ENCODE data around the gene CYP4F22.
"Not testable (repeated sequence)": the region's sequence is repeated elsewhere in the genome, so short reads cannot be mapped to it uniquely, and the experiment has no call there.

Gene CYP4F22

GRCh38 chr19:15495151-15495550 lies 13.2 kb upstream of the CYP4F22 start:
- FAIRE-seq = no peak

GRCh38 chr19:15498156-15498858 lies 10.0 kb upstream of the CYP4F22 start:
- no peak for FAIRE-seq

- FAIRE-seq = no peak
Observed at GRCh38 chr19:15498910-15499309, 9.4 kb upstream of the CYP4F22 start.

GRCh38 chr19:15501596-15501995 lies 6.7 kb upstream of the CYP4F22 start:
- FAIRE-seq = no peak

GRCh38 chr19:15502264-15502663 lies 6.1 kb upstream of the CYP4F22 start:
- no peak for FAIRE-seq

DNA sequence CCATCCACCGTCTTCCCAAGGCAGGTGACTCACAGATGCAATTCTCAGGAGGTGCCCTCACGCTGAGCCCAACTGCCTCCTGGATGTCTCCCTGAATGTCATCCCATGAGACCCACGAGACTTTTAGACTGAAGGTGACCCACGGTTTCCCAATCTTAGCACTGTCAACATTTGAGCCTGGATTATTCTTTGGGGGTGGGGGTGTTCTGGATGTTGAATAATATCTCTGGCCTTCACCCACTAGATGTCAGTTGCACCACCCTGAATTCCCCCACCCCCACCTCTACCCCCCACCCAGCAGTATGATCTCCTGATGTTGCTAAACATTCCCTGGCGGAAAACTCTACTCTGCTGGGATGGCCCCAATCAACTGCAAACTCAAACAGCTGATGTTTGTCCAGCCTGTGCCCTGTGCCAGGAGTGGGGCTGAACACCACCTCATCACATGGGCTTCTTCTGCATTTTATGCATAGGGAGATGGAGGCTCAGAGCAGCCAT lies 2.2 kb upstream of the CYP4F22 start:
- no peak for FAIRE-seq

- FAIRE-seq = no peak
Observed at GRCh38 chr19:15507068-15508034, 974 bp upstream of the CYP4F22 start.

- FAIRE-seq = no peak
Observed at GRCh38 chr19:15511671-15512424, 3.5 kb downstream of the CYP4F22 start.

- not testable (repeated sequence) for FAIRE-seq
Observed at GRCh38 chr19:15515227-15515625, 6.9 kb downstream of the CYP4F22 start.

DNA sequence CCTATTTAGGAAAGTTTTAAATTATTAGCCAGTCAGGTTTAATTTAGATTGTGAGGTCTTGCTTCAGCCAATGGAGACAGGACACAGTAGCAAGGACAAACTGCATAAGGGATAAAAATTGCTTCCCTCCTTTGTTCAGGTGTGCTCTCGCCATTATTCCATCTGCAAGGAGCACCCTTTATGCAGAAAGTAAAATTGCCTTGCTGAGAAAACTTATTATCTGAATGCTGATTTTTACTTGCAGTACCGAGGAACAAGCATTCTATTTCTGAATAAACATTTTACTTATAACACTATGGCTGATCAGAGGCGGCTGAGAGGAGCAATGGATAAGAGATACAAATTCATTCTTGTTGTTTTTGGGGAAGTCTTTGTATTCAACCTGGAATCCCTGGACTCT lies 8.0 kb downstream of the CYP4F22 start:
- FAIRE-seq = no peak

GRCh38 chr19:15517778-15518177 lies 9.5 kb downstream of the CYP4F22 start:
- no peak for FAIRE-seq

GRCh38 chr19:15519433-15519976 lies 11.2 kb downstream of the CYP4F22 start:
- no peak for FAIRE-seq

DNA sequence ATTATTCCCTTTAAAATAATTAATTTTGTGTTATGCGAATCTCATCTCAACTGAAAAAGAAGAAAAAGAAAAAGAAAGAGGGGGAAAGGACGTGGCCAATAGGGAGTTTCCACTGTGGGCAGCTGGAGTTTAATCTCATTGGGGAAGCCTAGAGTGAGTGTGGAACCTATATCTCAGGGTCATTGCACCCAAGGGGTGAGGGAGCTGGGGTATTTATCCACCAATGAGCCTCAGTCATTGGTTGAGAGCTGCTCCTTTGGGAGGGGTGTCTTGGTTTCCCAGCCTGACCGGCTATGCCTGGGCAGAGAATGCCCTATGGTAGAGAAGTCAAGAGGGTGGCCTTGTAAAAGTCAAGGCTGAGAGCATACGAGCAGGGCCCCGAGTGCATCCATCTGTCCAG lies 16.5 kb downstream of the CYP4F22 start:
- FAIRE-seq = no peak

- FAIRE-seq = no peak
Observed at GRCh38 chr19:15525291-15525690, 17.0 kb downstream of the CYP4F22 start.

GRCh38 chr19:15526408-15526807 lies 18.1 kb downstream of the CYP4F22 start:
- FAIRE-seq = no peak

DNA sequence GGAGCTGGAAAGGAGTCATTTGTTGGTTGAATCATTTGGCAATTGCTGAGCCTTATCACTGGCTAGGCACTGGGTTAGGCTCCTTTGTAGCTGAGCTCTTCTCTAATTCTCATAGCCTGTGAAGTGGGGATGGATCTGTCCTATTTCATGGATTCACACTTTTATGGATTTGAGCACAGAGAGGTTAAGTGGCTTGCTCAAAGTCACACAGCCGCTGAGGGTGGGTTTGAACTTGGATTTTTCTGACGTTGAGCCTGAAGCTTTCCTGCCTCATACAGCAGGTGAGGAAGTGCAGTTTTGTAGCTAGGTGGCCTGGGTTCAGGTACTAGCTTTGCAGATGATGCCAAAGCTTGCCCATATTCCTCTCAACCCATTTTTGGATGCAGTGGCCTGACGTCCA lies 19.4 kb downstream of the CYP4F22 start:
- no peak for FAIRE-seq

GRCh38 chr19:15529774-15530372 lies 21.5 kb downstream of the CYP4F22 start:
- FAIRE-seq = no peak

GRCh38 chr19:15532779-15533521 lies 24.6 kb downstream of the CYP4F22 start:
- FAIRE-seq = no peak

GRCh38 chr19:15533522-15533830 lies 25.2 kb downstream of the CYP4F22 start:
- FAIRE-seq = not testable (repeated sequence)

DNA sequence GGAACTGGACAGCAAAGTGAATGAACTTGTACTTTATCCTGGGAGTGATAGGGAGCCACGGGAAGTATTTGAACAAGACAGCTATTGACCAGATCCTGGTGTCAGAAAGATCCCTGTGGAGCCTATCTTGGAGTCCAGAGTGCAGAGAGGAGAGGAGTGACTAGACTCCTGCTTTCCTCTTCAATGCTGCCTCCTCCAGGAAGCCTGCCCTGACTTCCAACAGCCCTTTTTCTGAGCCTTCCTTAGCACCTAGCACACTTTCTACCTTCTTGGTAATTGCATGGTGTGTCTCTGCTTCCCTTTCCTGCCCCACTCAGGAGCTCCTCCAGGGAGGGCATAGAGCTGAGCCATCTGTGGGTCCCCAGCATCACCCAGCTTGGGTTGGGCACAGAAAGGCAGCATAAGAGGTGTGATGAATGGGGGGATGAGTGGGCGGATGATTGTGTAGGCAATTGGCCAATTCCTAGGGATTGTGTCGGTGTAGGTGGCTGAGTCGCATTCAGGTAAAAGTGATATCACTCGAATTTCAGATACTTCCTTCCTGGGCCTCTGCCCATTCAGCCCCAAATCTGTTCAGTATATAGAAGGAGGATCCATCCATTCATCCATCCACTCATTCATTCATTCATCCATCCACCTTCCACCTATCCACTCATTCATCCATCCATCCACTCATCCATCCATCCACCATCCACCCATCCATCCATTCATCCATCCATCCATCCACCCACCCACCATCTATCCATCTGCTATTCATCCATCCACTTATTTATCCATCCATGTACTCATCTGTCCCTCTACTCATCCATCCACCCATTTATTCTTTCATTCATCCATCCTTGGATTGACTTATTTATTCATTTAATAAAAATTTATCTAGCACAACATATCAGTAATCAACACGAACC lies 26.9 kb downstream of the CYP4F22 start:
- FAIRE-seq = no peak

DNA sequence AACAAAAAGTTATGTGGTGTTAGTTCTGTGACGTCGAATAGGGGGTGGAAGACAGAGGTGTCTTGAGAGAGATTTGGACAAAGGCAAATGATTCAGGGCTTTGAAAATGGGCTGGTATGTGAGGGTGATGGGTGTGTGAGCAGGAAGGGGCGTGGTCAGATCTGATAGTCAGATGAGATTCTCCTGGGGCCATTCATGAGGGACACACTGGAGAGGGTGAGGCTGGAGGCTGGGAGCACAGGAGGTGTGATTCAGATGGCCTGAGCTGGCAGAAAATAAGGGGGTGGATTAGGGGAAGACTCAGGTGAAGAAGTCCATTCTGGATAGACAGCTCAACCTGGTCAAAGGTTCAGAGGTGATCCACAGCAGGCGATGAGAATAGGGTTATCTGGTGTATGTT lies 28.0 kb downstream of the CYP4F22 start:
- no peak for FAIRE-seq
